HG02981 (cell line): ENCODE results near the gene LDB2.
"Not testable (repeated sequence)": the region's sequence is repeated elsewhere in the genome, so short reads cannot be mapped to it uniquely, and the experiment has no call there.

ENCODE experiments used
- ATAC-seq: cut with Tn5 transposase; IDR thresholded peaks from one replicate; pipeline ENCODE4 v1.9.1; 2021; ENCODE audit warnings: mild to moderate bottlenecking, moderate library complexity; ENCODE audit not compliant: unreplicated experiment

LDB2 gene

GRCh38 chr4:16897991-16898827 is at the start of gene LDB2:
Gene LDB2 (minus strand): TSS chr4:16898645.
- no peak for ATAC-seq

GRCh38 chr4:16942491-16942890 is 44.0 kb upstream of the LDB2 start:
- ATAC-seq: no peak

GRCh38 chr4:16939178-16939577 is 40.7 kb upstream of the LDB2 start:
- ATAC-seq: no peak

- no peak for ATAC-seq
Observed at GRCh38 chr4:16938512-16939040, 40.1 kb upstream of the LDB2 start.

- no peak for ATAC-seq
Observed at GRCh38 chr4:16931339-16932305, 33.2 kb upstream of the LDB2 start.

- no peak for ATAC-seq
Observed at GRCh38 chr4:16926214-16926613, 27.8 kb upstream of the LDB2 start.

- not testable (repeated sequence) for ATAC-seq
Observed at GRCh38 chr4:16918716-16919115, 20.3 kb upstream of the LDB2 start.

- peak; percentile 99 for ATAC-seq
Observed at GRCh38 chr4:16916719-16917337, 18.4 kb upstream of the LDB2 start.

GRCh38 chr4:16916031-16916430 is 17.6 kb upstream of the LDB2 start:
- ATAC-seq: no peak

- ATAC-seq: no peak
Observed at GRCh38 chr4:16914208-16914607, 15.8 kb upstream of the LDB2 start.

GRCh38 chr4:16912896-16913295 is 14.5 kb upstream of the LDB2 start:
- ATAC-seq: no peak

- ATAC-seq: no peak
Observed at GRCh38 chr4:16909281-16909680, 10.8 kb upstream of the LDB2 start.

GRCh38 chr4:16908377-16909021 is 10.1 kb upstream of the LDB2 start:
- ATAC-seq: no peak

- ATAC-seq: no peak
Observed at GRCh38 chr4:16900325-16900724, 1.9 kb upstream of the LDB2 start.

GRCh38 chr4:16896881-16897750 is 1.3 kb downstream of the LDB2 start:
- no peak for ATAC-seq

- no peak for ATAC-seq
Observed at GRCh38 chr4:16894406-16894805, 4.0 kb downstream of the LDB2 start.

GRCh38 chr4:16893141-16893651 is 5.2 kb downstream of the LDB2 start:
- no peak for ATAC-seq

- no peak for ATAC-seq
Observed at GRCh38 chr4:16890651-16891050, 7.8 kb downstream of the LDB2 start.

- ATAC-seq: no peak
Observed at GRCh38 chr4:16889945-16890344, 8.5 kb downstream of the LDB2 start.
